ENCODE results near the gene YWHAH.

The YWHAH gene

GRCh38 chr22:31983911-31984656, 39.7 kb downstream of the YWHAH start:
- no peak for ATAC-seq
- TF ChIP-seq POU6F1 (CRISPR knock-in tag; IDR thresholded peaks at IDR 0.05; ENCODE audit: borderline replicate concordance, low read depth), result no peak
- TF ChIP-seq ARNTL (CRISPR knock-in tag; IDR thresholded peaks at IDR 0.05; ENCODE audit: borderline replicate concordance, low read depth), result no peak
- TF ChIP-seq BACH2 (CRISPR knock-in tag; IDR thresholded peaks at IDR 0.05; ENCODE audit: borderline replicate concordance), result no peak
- TF ChIP-seq ZC3H10 (CRISPR knock-in tag; IDR thresholded peaks at IDR 0.05), result no peak
- no peak for TF ChIP-seq RARB (CRISPR knock-in tag; IDR thresholded peaks at IDR 0.05)
- TF ChIP-seq CREB5 (CRISPR knock-in tag; IDR thresholded peaks at IDR 0.05; ENCODE audit: low read depth), result no peak
- TF ChIP-seq CSRNP3 (CRISPR knock-in tag; IDR thresholded peaks at IDR 0.05), result no peak
- TF ChIP-seq GLIS3 (CRISPR knock-in tag; IDR thresholded peaks at IDR 0.05), result no peak
- TF ChIP-seq PATZ1 (CRISPR knock-in tag; IDR thresholded peaks at IDR 0.05; ENCODE audit: borderline replicate concordance), result no peak
- no peak for TF ChIP-seq ZFP30 (CRISPR knock-in tag; IDR thresholded peaks at IDR 0.05)
- no peak for TF ChIP-seq ESRRG (CRISPR knock-in tag; IDR thresholded peaks at IDR 0.05)
- no peak for TF ChIP-seq ZNF70 (CRISPR knock-in tag; IDR thresholded peaks at IDR 0.05)
- TF ChIP-seq OSR1 (CRISPR knock-in tag; IDR thresholded peaks at IDR 0.05), result no peak
- no peak for TF ChIP-seq SNAI2 (CRISPR knock-in tag; IDR thresholded peaks at IDR 0.05)
- no peak for TF ChIP-seq TSHZ2 (CRISPR knock-in tag; IDR thresholded peaks at IDR 0.05)
- no peak for TF ChIP-seq ZNF565 (CRISPR knock-in tag; conservative IDR thresholded peaks at IDR 0.05; ENCODE audit: low read depth)
- TF ChIP-seq PPARA (CRISPR knock-in tag; IDR thresholded peaks at IDR 0.05; ENCODE audit: borderline replicate concordance), result no peak

- TF ChIP-seq TSHZ2 (CRISPR knock-in tag; IDR thresholded peaks at IDR 0.05) (no peak), BACH2 (CRISPR knock-in tag; IDR thresholded peaks at IDR 0.05; ENCODE audit: borderline replicate concordance) (no peak), CSDC2 (CRISPR knock-in tag; IDR thresholded peaks at IDR 0.05) (no peak), TOX (CRISPR knock-in tag; IDR thresholded peaks at IDR 0.05; ENCODE audit: borderline replicate concordance) (no peak), GLIS3 (CRISPR knock-in tag; IDR thresholded peaks at IDR 0.05) (no peak), ZNF70 (CRISPR knock-in tag; IDR thresholded peaks at IDR 0.05) (no peak), ISL1 (CRISPR knock-in tag; IDR thresholded peaks at IDR 0.05) (no peak), ZFP3 (CRISPR knock-in tag; IDR thresholded peaks at IDR 0.05) (no peak), PPARA (CRISPR knock-in tag; IDR thresholded peaks at IDR 0.05; ENCODE audit: borderline replicate concordance) (no peak), ARNTL (CRISPR knock-in tag; IDR thresholded peaks at IDR 0.05; ENCODE audit: borderline replicate concordance, low read depth) (no peak), RARB (CRISPR knock-in tag; IDR thresholded peaks at IDR 0.05) (no peak), TCF4 (CRISPR knock-in tag; IDR thresholded peaks at IDR 0.05; ENCODE audit: borderline replicate concordance) (no peak), ZFP30 (CRISPR knock-in tag; IDR thresholded peaks at IDR 0.05) (no peak), OSR1 (CRISPR knock-in tag; IDR thresholded peaks at IDR 0.05) (no peak), ZNF565 (CRISPR knock-in tag; conservative IDR thresholded peaks at IDR 0.05; ENCODE audit: low read depth) (no peak)
- ATAC-seq, result no peak
These were observed 42.9 kb downstream of the YWHAH start for GRCh38 chr22:31987218-31987617.

All from SK-N-SH treated with all-trans-retinoic acid at 6 μM for 48 hours (cell line).